ENCODE data around the gene GFOD2. TPM values are rescaled to one million over a fixed set of nuclear protein-coding genes. Genes with fewer than 3 reads are reported as not detected.

GFOD2 gene
- total and polyA plus RNA-seq, 2 of the 13 experiments (the other 11 are each of a cell fraction or from before 2014, with no cell fraction given), result 11.1 to 17.2 TPM

GRCh38 chr16:67667817-67668494, 51.2 kb downstream of the GFOD2 start (continued):
- TF ChIP-seq ZNF598 (CRISPR knock-in tag; IDR thresholded peaks at IDR 0.05; ENCODE audit: borderline replicate concordance) (peak; percentile 83; the same call in 1 of the 2 replicates), TAF15 (IDR thresholded peaks at IDR 0.05; ENCODE audit: low read depth, low read length, poor library complexity, severe bottlenecking) (no peak), ZNF605 (CRISPR knock-in tag; IDR thresholded peaks at IDR 0.05) (no peak), ZNF326 (CRISPR knock-in tag; IDR thresholded peaks at IDR 0.05; ENCODE audit: borderline replicate concordance) (no peak), TBX2 (CRISPR knock-in tag; IDR thresholded peaks at IDR 0.05; ENCODE audit: borderline replicate concordance) (peak; percentile 79), BRD4 (CRISPR knock-in tag; IDR thresholded peaks at IDR 0.05) (peak; percentile 29; the same call in 1 of the 2 replicates), ZBTB3 (CRISPR knock-in tag; IDR thresholded peaks at IDR 0.05; ENCODE audit: borderline replicate concordance, low read depth) (no peak), YEATS2 (CRISPR knock-in tag; IDR thresholded peaks at IDR 0.05; ENCODE audit: borderline replicate concordance) (peak; percentile 49; the same call in 1 of the 2 replicates), BRF2 (CRISPR knock-in tag; IDR thresholded peaks at IDR 0.05) (peak; percentile 55; the same call in 1 of the 2 replicates), ZNF597 (CRISPR knock-in tag; IDR thresholded peaks at IDR 0.05) (no peak), ZUFSP (CRISPR knock-in tag; IDR thresholded peaks at IDR 0.05; ENCODE audit: borderline replicate concordance) (no peak), ZNF205 (CRISPR knock-in tag; IDR thresholded peaks at IDR 0.05) (peak; percentile 87; the same call in 1 of the 2 replicates), ZSCAN12 (CRISPR knock-in tag; IDR thresholded peaks at IDR 0.05) (no peak), ZBTB39 (CRISPR knock-in tag; IDR thresholded peaks at IDR 0.05) (peak; percentile 84; the same call in 1 of the 2 replicates), PCBP2 (optimal IDR thresholded peaks at IDR 0.05; ENCODE audit: low read depth, low read length, poor library complexity, severe bottlenecking) (no peak), ATF6 (CRISPR knock-in tag; conservative IDR thresholded peaks at IDR 0.05) (no peak; the same call in 1 of the 2 replicates), TFDP1 (CRISPR knock-in tag; IDR thresholded peaks at IDR 0.05; ENCODE audit: borderline replicate concordance) (peak; percentile 48), DR1 (CRISPR knock-in tag; IDR thresholded peaks at IDR 0.05) (peak; percentile 53; the same call in 1 of the 2 replicates), ZNF878 (CRISPR knock-in tag; IDR thresholded peaks at IDR 0.05) (no peak)
